HepG2 (cell line): Measurements from ENCODE around the gene TRAPPC10.

Experiments
- ATF4 ChIP-seq, 2 experiments: fragments of 450-650 bp in 1 of 2; sonication (generic) in 1 of 2; formaldehyde crosslinking; IDR thresholded peaks; 2 replicates each; pipeline versions ENCODE4 v1.5.0 to v1.8.0; 2020 to 2022; ENCODE audit warnings: mild to moderate bottlenecking in 1 of 2, missing genetic modification reagents in 1 of 2
- CHD2 ChIP-seq: IDR thresholded peaks from 2 replicates; pipeline ENCODE4 v1.6.1; 2011; ENCODE audit warnings: low read depth, low read length, improper control_type of control experiment
- ESRRA ChIP-seq: sonication (generic); formaldehyde crosslinking; IDR thresholded peaks from 2 replicates; pipeline ENCODE4 v1.5.1; 2020; ENCODE audit warnings: mild to moderate bottlenecking, low read depth, missing genetic modification reagents
- HDAC6 ChIP-seq: fragments of 200-600 bp; sonication (generic); IDR thresholded peaks from 2 replicates; pipeline ENCODE4 v1.7.0; 2017; ENCODE audit warnings: mild to moderate bottlenecking, antibody characterized with exemption, low read length, low read depth
- KLF12 ChIP-seq: sonication (generic); formaldehyde crosslinking; IDR thresholded peaks from 2 replicates; pipeline ENCODE4 v1.4.0; 2020; ENCODE audit warnings: missing genetic modification reagents, borderline replicate concordance
- POLR2AphosphoS2 ChIP-seq: IDR thresholded peaks from 2 replicates; pipeline ENCODE4 v1.6.1; 2011; ENCODE audit warnings: low read depth, low read length, improper control_type of control experiment
- POLR2AphosphoS5 ChIP-seq: IDR thresholded peaks from 2 replicates; pipeline ENCODE4 v1.6.1; 2012; ENCODE audit warnings: low read depth, low read length
- SNRNP70 ChIP-seq: fragments of 200-400 bp; formaldehyde crosslinking; IDR thresholded peaks from 2 replicates; pipeline ENCODE4 v1.6.1; 2017; ENCODE audit warnings: mild to moderate bottlenecking, low read depth, low read length, moderate library complexity
- SOX5 ChIP-seq: IDR thresholded peaks from 2 replicates; pipeline ENCODE4 v1.6.1; 2016; ENCODE audit warnings: borderline replicate concordance

GRCh38 chr21:44002511-44002910, 9.6 kb upstream of the TRAPPC10 start:
- TF ChIP-seq CHD2 (no peak), ATF4 (CRISPR knock-in tag; IDR thresholded peaks at IDR 0.05) (no peak), HDAC6 (no peak), ESRRA (no peak), SNRNP70 (no peak), POLR2AphosphoS2 (no peak), KLF12 (CRISPR knock-in tag) (no peak), SOX5 (CRISPR knock-in tag) (no peak), POLR2AphosphoS5 (no peak)
